ENCODE results near the gene ACY1.

The ACY1 gene

DNA sequence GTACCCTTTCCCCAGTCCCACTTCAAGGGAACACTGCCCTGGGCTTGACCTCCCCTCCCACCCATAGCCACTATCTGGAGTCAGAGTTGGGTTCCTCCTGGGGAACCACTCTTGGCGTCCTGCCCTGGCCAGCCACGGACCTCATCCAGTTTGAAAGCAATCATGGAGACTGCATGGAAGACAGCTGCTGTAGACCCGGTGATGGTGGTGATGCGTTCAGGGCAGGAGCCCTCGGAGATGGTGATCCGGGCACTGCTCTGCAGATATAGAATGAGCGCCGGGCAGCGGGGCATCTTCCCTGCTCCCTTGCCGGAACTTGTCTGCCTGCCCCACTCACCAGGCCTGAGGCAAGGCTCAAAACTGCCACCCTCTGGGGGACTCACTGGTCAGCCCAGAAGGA is 22.9 kb upstream of the ACY1 start:
- H3K4me1 ChIP-seq (ENCODE audit: insufficient read depth, low read length): peaks cover 22% of the 10 kb centered on the region
- H3K4me3 ChIP-seq (ENCODE audit: low read depth in 1 of 2, low read length in 2 of 2): no peak overlapping the region
- H3K9ac ChIP-seq (ENCODE audit: low read length): no peak overlapping the region
- no peak overlapping the region for H3K27ac ChIP-seq (ENCODE audit: low read depth, low read length)
- no peaks in the 10 kb centered on the region for H3K27me3 ChIP-seq (ENCODE audit: control insufficient read depth in 1 of 2, insufficient read depth in 2 of 2, low read length in 2 of 2)
- H3K9me3 ChIP-seq (ENCODE audit: low read length): no peaks in the 10 kb centered on the region
- H3K36me3 ChIP-seq (ENCODE audit: insufficient read depth, low read length): peaks cover 8% of the 10 kb centered on the region

- no peaks in the 10 kb centered on the region for H3K9me3 ChIP-seq (ENCODE audit: low read length)
- peaks cover 26% of the 10 kb centered on the region for H3K4me1 ChIP-seq (ENCODE audit: insufficient read depth, low read length)
- H3K27ac ChIP-seq (ENCODE audit: low read depth, low read length): no peak overlapping the region
- H3K27me3 ChIP-seq (ENCODE audit: control insufficient read depth in 1 of 2, insufficient read depth in 2 of 2, low read length in 2 of 2): no peaks in the 10 kb centered on the region
- H3K4me3 ChIP-seq (ENCODE audit: low read depth in 1 of 2, low read length in 2 of 2): no peak overlapping the region
- H3K9ac ChIP-seq (ENCODE audit: low read length): no peak overlapping the region
- peaks cover 8% of the 10 kb centered on the region for H3K36me3 ChIP-seq (ENCODE audit: insufficient read depth, low read length)
Measured at GRCh38 chr3:51961011-51961410, 22.3 kb upstream of the ACY1 start.

- H3K4me3 ChIP-seq (ENCODE audit: low read depth in 1 of 2, low read length in 2 of 2): no peak overlapping the region
- H3K27me3 ChIP-seq (ENCODE audit: control insufficient read depth in 1 of 2, insufficient read depth in 2 of 2, low read length in 2 of 2): no peaks in the 10 kb centered on the region
- no peak overlapping the region for H3K9ac ChIP-seq (ENCODE audit: low read length)
- H3K9me3 ChIP-seq (ENCODE audit: low read length): no peaks in the 10 kb centered on the region
- no peak overlapping the region for H3K27ac ChIP-seq (ENCODE audit: low read depth, low read length)
- H3K36me3 ChIP-seq (ENCODE audit: insufficient read depth, low read length): peaks cover 8% of the 10 kb centered on the region
- H3K4me1 ChIP-seq (ENCODE audit: insufficient read depth, low read length): peaks cover 26% of the 10 kb centered on the region
Measured at GRCh38 chr3:51961602-51962569, 21.4 kb upstream of the ACY1 start.

DNA sequence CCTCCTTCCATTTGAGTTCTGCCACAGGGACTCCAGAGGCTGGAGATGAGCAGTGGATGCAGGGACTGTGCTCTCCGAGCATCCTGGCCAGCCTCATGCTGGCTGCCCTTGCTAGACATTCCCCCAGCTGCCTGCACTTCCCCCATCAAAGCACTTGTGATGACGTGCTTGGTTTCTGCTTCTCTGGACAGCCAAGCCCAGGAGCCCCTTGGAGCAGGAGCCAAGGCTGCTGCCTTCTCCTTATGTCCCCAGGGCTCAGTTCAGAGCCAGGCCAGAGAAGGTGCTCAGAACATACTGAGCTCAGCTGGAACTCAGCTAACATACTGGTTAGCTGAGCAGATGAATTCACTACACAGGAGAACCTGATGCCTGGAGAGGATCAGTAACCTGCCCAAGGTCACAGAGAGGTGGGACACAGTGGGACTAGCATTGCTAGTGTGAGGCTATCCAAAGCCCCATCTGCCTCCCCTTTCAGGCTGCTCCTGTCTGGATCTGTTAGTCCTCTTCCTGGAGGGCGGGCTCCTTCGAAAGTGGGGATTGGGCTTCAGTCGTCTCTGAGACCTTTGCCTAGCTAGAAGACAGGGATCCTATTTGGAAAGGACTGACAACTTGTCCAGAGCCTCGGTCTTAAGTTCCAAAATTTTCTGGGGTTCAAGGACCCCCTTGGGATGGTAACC is 20.3 kb upstream of the ACY1 start:
- no peaks in the 10 kb centered on the region for H3K9me3 ChIP-seq (ENCODE audit: low read length)
- H3K27me3 ChIP-seq (ENCODE audit: control insufficient read depth in 1 of 2, insufficient read depth in 2 of 2, low read length in 2 of 2): no peaks in the 10 kb centered on the region
- no peak overlapping the region for H3K9ac ChIP-seq (ENCODE audit: low read length)
- peaks cover 27% of the 10 kb centered on the region for H3K4me1 ChIP-seq (ENCODE audit: insufficient read depth, low read length)
- H3K27ac ChIP-seq (ENCODE audit: low read depth, low read length): peak overlapping the region; percentile 48
- no peak overlapping the region for H3K4me3 ChIP-seq (ENCODE audit: low read depth in 1 of 2, low read length in 2 of 2)
- peaks cover 8% of the 10 kb centered on the region for H3K36me3 ChIP-seq (ENCODE audit: insufficient read depth, low read length)

DNA sequence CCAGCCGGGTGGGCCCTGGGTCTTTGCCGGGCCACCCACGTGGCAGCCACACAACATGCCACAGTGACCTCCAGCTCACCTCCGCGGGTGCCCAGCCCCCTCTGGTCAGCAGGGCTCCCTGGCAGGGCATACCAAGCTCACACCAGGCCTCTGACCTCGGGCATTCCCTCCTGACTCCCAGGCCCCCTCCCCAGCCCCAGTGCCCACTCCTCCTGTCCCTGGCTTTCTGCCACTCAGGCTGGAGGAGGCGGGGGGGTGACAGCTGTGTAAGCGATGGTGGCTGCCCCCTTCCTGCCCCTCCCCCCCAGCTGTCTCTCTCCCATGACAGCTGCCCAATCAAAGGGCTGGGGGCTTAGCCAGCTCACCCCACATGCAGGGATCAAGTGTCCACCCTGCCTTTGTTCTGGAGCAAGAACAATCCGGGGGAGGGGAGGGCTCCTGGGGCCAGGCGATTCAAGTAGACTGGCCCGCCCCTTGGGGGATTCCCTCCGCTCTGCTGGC is 19.3 kb upstream of the ACY1 start:
- H3K9me3 ChIP-seq (ENCODE audit: low read length): no peaks in the 10 kb centered on the region
- no peaks in the 10 kb centered on the region for H3K27me3 ChIP-seq (ENCODE audit: control insufficient read depth in 1 of 2, insufficient read depth in 2 of 2, low read length in 2 of 2)
- no peak overlapping the region for H3K27ac ChIP-seq (ENCODE audit: low read depth, low read length)
- H3K9ac ChIP-seq (ENCODE audit: low read length): no peak overlapping the region
- peaks cover 31% of the 10 kb centered on the region for H3K4me1 ChIP-seq (ENCODE audit: insufficient read depth, low read length)
- H3K36me3 ChIP-seq (ENCODE audit: insufficient read depth, low read length): peaks cover 8% of the 10 kb centered on the region
- no peak overlapping the region for H3K4me3 ChIP-seq (ENCODE audit: low read depth in 1 of 2, low read length in 2 of 2)

- H3K27ac ChIP-seq (ENCODE audit: low read depth, low read length): no peak overlapping the region
- H3K9ac ChIP-seq (ENCODE audit: low read length): no peak overlapping the region
- H3K4me3 ChIP-seq (ENCODE audit: low read depth in 1 of 2, low read length in 2 of 2): no peak overlapping the region
- no peaks in the 10 kb centered on the region for H3K27me3 ChIP-seq (ENCODE audit: control insufficient read depth in 1 of 2, insufficient read depth in 2 of 2, low read length in 2 of 2)
- peaks cover 8% of the 10 kb centered on the region for H3K36me3 ChIP-seq (ENCODE audit: insufficient read depth, low read length)
- peaks cover 31% of the 10 kb centered on the region for H3K4me1 ChIP-seq (ENCODE audit: insufficient read depth, low read length)
- no peaks in the 10 kb centered on the region for H3K9me3 ChIP-seq (ENCODE audit: low read length)
Measured at GRCh38 chr3:51964521-51964920, 18.8 kb upstream of the ACY1 start.

DNA sequence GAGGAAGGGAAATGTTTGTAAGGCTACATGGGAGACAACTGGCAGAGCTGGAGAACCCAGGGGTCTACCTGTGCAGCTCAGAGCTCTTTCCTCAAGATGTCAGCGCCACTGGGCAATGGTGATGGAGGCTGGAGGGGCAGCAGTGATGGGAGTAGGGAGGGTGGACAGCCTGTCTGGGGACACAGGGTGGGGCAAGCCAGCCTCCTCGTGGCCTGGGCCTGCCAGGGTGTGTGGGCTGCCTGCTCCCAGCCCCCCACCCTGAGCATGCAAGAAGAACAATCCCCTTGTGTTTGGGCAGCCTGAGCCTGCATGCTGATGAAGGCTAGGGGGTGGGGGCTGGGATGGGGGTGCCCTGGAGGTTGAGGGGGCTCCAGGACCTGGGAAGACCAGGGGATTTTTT is 17.3 kb upstream of the ACY1 start:
- no peaks in the 10 kb centered on the region for H3K27me3 ChIP-seq (ENCODE audit: control insufficient read depth in 1 of 2, insufficient read depth in 2 of 2, low read length in 2 of 2)
- H3K4me3 ChIP-seq (ENCODE audit: low read depth in 1 of 2, low read length in 2 of 2): peak overlapping the region in 1 of 2 donors; percentile 90
- no peak overlapping the region for H3K9ac ChIP-seq (ENCODE audit: low read length)
- H3K27ac ChIP-seq (ENCODE audit: low read depth, low read length): peak overlapping the region; percentile 73
- peaks cover 31% of the 10 kb centered on the region for H3K4me1 ChIP-seq (ENCODE audit: insufficient read depth, low read length)
- H3K36me3 ChIP-seq (ENCODE audit: insufficient read depth, low read length): peaks cover 3% of the 10 kb centered on the region
- H3K9me3 ChIP-seq (ENCODE audit: low read length): no peaks in the 10 kb centered on the region

- H3K27ac ChIP-seq (ENCODE audit: low read depth, low read length): peak overlapping the region; percentile 73
- peak overlapping the region; percentile 79 to 90 for H3K4me3 ChIP-seq (ENCODE audit: low read depth in 1 of 2, low read length in 2 of 2)
- H3K4me1 ChIP-seq (ENCODE audit: insufficient read depth, low read length): peaks cover 31% of the 10 kb centered on the region
- H3K27me3 ChIP-seq (ENCODE audit: control insufficient read depth in 1 of 2, insufficient read depth in 2 of 2, low read length in 2 of 2): no peaks in the 10 kb centered on the region
- peaks cover 8% of the 10 kb centered on the region for H3K36me3 ChIP-seq (ENCODE audit: insufficient read depth, low read length)
- peak overlapping the region; percentile 65 for H3K9ac ChIP-seq (ENCODE audit: low read length)
- no peaks in the 10 kb centered on the region for H3K9me3 ChIP-seq (ENCODE audit: low read length)
Measured at GRCh38 chr3:51966486-51966885, 16.8 kb upstream of the ACY1 start.

GRCh38 chr3:51966922-51967383 is 16.4 kb upstream of the ACY1 start:
- H3K4me1 ChIP-seq (ENCODE audit: insufficient read depth, low read length): peaks cover 31% of the 10 kb centered on the region
- peak overlapping the region; percentile 79 to 90 for H3K4me3 ChIP-seq (ENCODE audit: low read depth in 1 of 2, low read length in 2 of 2)
- peak overlapping the region; percentile 65 for H3K9ac ChIP-seq (ENCODE audit: low read length)
- H3K9me3 ChIP-seq (ENCODE audit: low read length): no peaks in the 10 kb centered on the region
- H3K36me3 ChIP-seq (ENCODE audit: insufficient read depth, low read length): peaks cover 8% of the 10 kb centered on the region
- no peaks in the 10 kb centered on the region for H3K27me3 ChIP-seq (ENCODE audit: control insufficient read depth in 1 of 2, insufficient read depth in 2 of 2, low read length in 2 of 2)
- peak overlapping the region; percentile 73 for H3K27ac ChIP-seq (ENCODE audit: low read depth, low read length)

- Histone ChIP-seq H3K27ac (ENCODE audit: low read depth, low read length) (peak within 1 kb of the TSS; percentile 89), H3K4me1 (ENCODE audit: insufficient read depth, low read length) (peaks cover 31% of the 10 kb centered on the region), H3K27me3 (ENCODE audit: control insufficient read depth in 1 of 2, insufficient read depth in 2 of 2, low read length in 2 of 2) (no peaks in the 10 kb centered on the region), H3K4me3 (ENCODE audit: low read depth in 1 of 2, low read length in 2 of 2) (peak within 1 kb of the TSS; percentile 79 to 90), H3K9ac (ENCODE audit: low read length) (peak within 1 kb of the TSS; percentile 66), H3K9me3 (ENCODE audit: low read length) (no peaks in the 10 kb centered on the region), H3K36me3 (ENCODE audit: insufficient read depth, low read length) (peaks cover 8% of the 10 kb centered on the region)
Measured at GRCh38 chr3:51967384-51968169, 15.8 kb upstream of the ACY1 start, which contains the start of gene PCBP4. Gene PCBP4 (minus strand): TSS chr3:51967454. CDS start chr3:51961240, 6,214 bp downstream.
